SK-N-SH treated with all-trans-retinoic acid at 6 μM for 48 hours (cell line): Measurements from ENCODE around the gene ZBTB12.

ENCODE experiments used
- ATAC-seq: fragments of 200-7000 bp; cut with Tn5 transposase; 3 replicates; pipeline ENCODE4 v1.9.1; 2020; ENCODE audit warnings: mild to moderate bottlenecking, moderate library complexity
- ARNTL ChIP-seq: fragments of 450-650 bp; formaldehyde crosslinking; IDR thresholded peaks from 2 replicates; pipeline ENCODE4 v1.5.0; 2020; ENCODE audit warnings: low read depth, mild to moderate bottlenecking, moderate library complexity, borderline replicate concordance
- BACH2 ChIP-seq: fragments of 250-450 bp; sonication (Bioruptor Pico); IDR thresholded peaks from 2 replicates; pipeline ENCODE4 v1.9.0; 2021; ENCODE audit warnings: mild to moderate bottlenecking, borderline replicate concordance
- CREB5 ChIP-seq: fragments of 250-450 bp; sonication (Bioruptor Pico); IDR thresholded peaks from 2 replicates; pipeline ENCODE4 v1.5.1; 2020; ENCODE audit warnings: low read depth, mild to moderate bottlenecking, moderate library complexity
- CSDC2 ChIP-seq: fragments of 250-450 bp; sonication (Bioruptor Pico); IDR thresholded peaks from 2 replicates; pipeline ENCODE4 v1.5.0; 2020; ENCODE audit warnings: mild to moderate bottlenecking, moderate library complexity
- CSRNP3 ChIP-seq: fragments of 250-450 bp; sonication (Bioruptor Pico); IDR thresholded peaks from 2 replicates; pipeline ENCODE4 v1.5.1; 2021; ENCODE audit warnings: mild to moderate bottlenecking, moderate library complexity
- ESRRG ChIP-seq: fragments of 250-450 bp; sonication (Bioruptor Pico); IDR thresholded peaks from 2 replicates; pipeline ENCODE4 v1.6.1; 2021; ENCODE audit warnings: mild to moderate bottlenecking
- OSR1 ChIP-seq: fragments of 250-450 bp; sonication (Bioruptor Pico); IDR thresholded peaks from 2 replicates; pipeline ENCODE4 v1.8.0; 2022; ENCODE audit warnings: moderate library complexity, mild to moderate bottlenecking, inconsistent platforms
- PPARA ChIP-seq: fragments of 250-450 bp; sonication (Bioruptor Pico); IDR thresholded peaks from 2 replicates; pipeline ENCODE4 v1.5.0; 2020; ENCODE audit warnings: mild to moderate bottlenecking, borderline replicate concordance
- SNAI2 ChIP-seq: fragments of 250-450 bp; sonication (Bioruptor Pico); IDR thresholded peaks from 2 replicates; pipeline ENCODE4 v1.5.0; 2020; ENCODE audit warnings: mild to moderate bottlenecking, moderate library complexity
- TCF4 ChIP-seq: fragments of 250-450 bp; sonication (Bioruptor Pico); IDR thresholded peaks from 2 replicates; pipeline ENCODE4 v1.8.0; 2021; ENCODE audit warnings: mild to moderate bottlenecking, moderate library complexity, borderline replicate concordance
- TOX ChIP-seq: fragments of 250-450 bp; sonication (Bioruptor Pico); IDR thresholded peaks from 2 replicates; pipeline ENCODE4 v1.8.0; 2021; ENCODE audit warnings: mild to moderate bottlenecking, moderate library complexity, borderline replicate concordance
- ZC3H10 ChIP-seq: fragments of 250-450 bp; sonication (Bioruptor Pico); IDR thresholded peaks from 2 replicates; pipeline ENCODE4 v1.5.1; 2021; ENCODE audit warnings: mild to moderate bottlenecking, moderate library complexity
- ZFP3 ChIP-seq: fragments of 250-450 bp; sonication (Bioruptor Pico); IDR thresholded peaks from 2 replicates; pipeline ENCODE4 v1.5.0; 2020; ENCODE audit warnings: mild to moderate bottlenecking, moderate library complexity
- ZFP30 ChIP-seq: fragments of 450-650 bp; formaldehyde crosslinking; IDR thresholded peaks from 2 replicates; pipeline ENCODE4 v1.5.0; 2022; ENCODE audit warnings: mild to moderate bottlenecking, moderate library complexity
- ZNF565 ChIP-seq: fragments of 450-650 bp; formaldehyde crosslinking; conservative IDR thresholded peaks from 2 replicates; pipeline ENCODE4 v1.5.0; 2020; ENCODE audit warnings: low read depth, mild to moderate bottlenecking, moderate library complexity
- ZNF70 ChIP-seq: fragments of 450-650 bp; formaldehyde crosslinking; IDR thresholded peaks from 2 replicates; pipeline ENCODE4 v1.5.0; 2020; ENCODE audit warnings: mild to moderate bottlenecking, moderate library complexity
- ZNF8 ChIP-seq: fragments of 450-650 bp; formaldehyde crosslinking; IDR thresholded peaks from 2 replicates; pipeline ENCODE4 v1.5.0; 2020; ENCODE audit warnings: mild to moderate bottlenecking, moderate library complexity
- TF ChIP-seq, protein P1 (sequence below): fragments of 250-450 bp; sonication (Bioruptor Pico); IDR thresholded peaks from 2 replicates; pipeline ENCODE4 v1.8.0; 2021; ENCODE audit warnings: low read depth, mild to moderate bottlenecking, moderate library complexity, borderline replicate concordance
- TF ChIP-seq, protein P2 (sequence below): fragments of 250-450 bp; sonication (Bioruptor Pico); IDR thresholded peaks from 2 replicates; pipeline ENCODE4 v1.8.0; 2020; ENCODE audit warnings: mild to moderate bottlenecking, moderate library complexity, borderline replicate concordance

ZBTB12 gene

DNA sequence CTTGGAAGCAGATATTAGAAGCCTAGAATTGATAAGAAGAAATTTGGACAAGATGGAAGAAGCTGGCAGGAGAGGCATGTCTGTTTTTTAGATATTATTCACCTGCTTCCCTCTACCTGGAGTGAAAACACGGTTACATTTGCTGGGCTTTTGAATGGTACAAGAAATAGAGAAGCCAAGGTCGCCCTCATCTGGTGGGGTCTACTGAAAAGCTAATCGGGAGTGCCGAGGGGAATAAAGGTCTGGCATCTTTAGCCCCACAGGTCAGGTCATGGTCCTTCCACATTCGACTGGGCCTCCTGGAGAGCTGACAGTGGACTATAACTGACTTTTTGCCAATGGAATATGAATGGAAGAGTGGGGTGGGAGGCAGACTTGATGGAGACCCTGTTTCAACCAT lies 21.1 kb upstream of the ZBTB12 start:
- ATAC-seq = no peak
- TF ChIP-seq ZNF565 (CRISPR knock-in tag) (no peak), CSDC2 (CRISPR knock-in tag) (no peak), ZNF70 (no peak), CSRNP3 (CRISPR knock-in tag) (no peak), TOX (CRISPR knock-in tag) (no peak), CREB5 (CRISPR knock-in tag) (no peak), ARNTL (CRISPR knock-in tag) (no peak), PPARA (no peak), BACH2 (CRISPR knock-in tag) (no peak), TCF4 (CRISPR knock-in tag) (no peak), ZFP30 (CRISPR knock-in tag) (no peak), ZFP3 (CRISPR knock-in tag) (no peak), OSR1 (CRISPR knock-in tag) (no peak), ZC3H10 (CRISPR knock-in tag) (no peak), ESRRG (CRISPR knock-in tag) (no peak), SNAI2 (CRISPR knock-in tag) (no peak)
- TF ChIP-seq, protein P1, sequence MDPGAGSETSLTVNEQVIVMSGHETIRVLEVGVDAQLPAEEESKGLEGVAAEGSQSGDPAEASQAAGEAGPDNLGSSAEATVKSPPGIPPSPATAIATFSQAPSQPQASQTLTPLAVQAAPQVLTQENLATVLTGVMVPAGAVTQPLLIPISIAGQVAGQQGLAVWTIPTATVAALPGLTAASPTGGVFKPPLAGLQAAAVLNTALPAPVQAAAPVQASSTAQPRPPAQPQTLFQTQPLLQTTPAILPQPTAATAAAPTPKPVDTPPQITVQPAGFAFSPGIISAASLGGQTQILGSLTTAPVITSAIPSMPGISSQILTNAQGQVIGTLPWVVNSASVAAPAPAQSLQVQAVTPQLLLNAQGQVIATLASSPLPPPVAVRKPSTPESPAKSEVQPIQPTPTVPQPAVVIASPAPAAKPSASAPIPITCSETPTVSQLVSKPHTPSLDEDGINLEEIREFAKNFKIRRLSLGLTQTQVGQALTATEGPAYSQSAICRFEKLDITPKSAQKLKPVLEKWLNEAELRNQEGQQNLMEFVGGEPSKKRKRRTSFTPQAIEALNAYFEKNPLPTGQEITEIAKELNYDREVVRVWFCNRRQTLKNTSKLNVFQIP (CRISPR knock-in tag) = no peak
- TF ChIP-seq, protein P2, sequence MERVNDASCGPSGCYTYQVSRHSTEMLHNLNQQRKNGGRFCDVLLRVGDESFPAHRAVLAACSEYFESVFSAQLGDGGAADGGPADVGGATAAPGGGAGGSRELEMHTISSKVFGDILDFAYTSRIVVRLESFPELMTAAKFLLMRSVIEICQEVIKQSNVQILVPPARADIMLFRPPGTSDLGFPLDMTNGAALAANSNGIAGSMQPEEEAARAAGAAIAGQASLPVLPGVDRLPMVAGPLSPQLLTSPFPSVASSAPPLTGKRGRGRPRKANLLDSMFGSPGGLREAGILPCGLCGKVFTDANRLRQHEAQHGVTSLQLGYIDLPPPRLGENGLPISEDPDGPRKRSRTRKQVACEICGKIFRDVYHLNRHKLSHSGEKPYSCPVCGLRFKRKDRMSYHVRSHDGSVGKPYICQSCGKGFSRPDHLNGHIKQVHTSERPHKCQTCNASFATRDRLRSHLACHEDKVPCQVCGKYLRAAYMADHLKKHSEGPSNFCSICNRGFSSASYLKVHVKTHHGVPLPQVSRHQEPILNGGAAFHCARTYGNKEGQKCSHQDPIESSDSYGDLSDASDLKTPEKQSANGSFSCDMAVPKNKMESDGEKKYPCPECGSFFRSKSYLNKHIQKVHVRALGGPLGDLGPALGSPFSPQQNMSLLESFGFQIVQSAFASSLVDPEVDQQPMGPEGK (CRISPR knock-in tag) = no peak

- no peak for ATAC-seq
- TF ChIP-seq, protein P2 (CRISPR knock-in tag) = no peak
- TF ChIP-seq ZNF70 (no peak), ZFP30 (CRISPR knock-in tag) (no peak), TCF4 (CRISPR knock-in tag) (no peak), CREB5 (CRISPR knock-in tag) (no peak), ZNF8 (no peak), ZC3H10 (CRISPR knock-in tag) (no peak), OSR1 (CRISPR knock-in tag) (no peak), CSRNP3 (CRISPR knock-in tag) (no peak), CSDC2 (CRISPR knock-in tag) (no peak)
Observed at GRCh38 chr6:31920811-31921210, 18.9 kb upstream of the ZBTB12 start.
